ENCODE measurements around the gene ACAT2. TPM values are rescaled to one million over a fixed set of nuclear protein-coding genes. Genes with fewer than 3 reads are reported as not detected.

Gene ACAT2
- total RNA-seq, 1 experiment from 2014 or later, result 46.0 TPM

DNA sequence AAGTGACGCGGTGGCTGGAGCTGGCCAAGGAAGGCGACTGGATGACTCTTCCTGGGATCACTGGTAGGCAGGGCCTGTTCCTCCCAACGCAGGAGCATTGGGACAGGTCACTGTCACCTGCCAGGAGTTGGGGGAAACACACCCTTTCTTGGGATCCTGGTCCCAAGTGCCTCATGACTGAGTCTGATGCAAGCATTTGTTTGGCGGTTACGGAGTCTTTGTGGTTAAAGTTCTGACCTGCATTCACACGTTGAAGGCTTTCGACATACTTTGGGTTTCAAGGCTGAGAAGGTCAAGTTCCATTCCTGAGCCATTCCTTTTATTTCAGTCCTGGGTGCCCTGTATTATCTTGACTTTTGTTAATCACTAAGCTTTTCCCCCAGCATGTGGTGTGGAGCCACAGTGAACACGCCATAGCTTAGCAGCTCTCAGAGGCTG, 44.2 kb downstream of the ACAT2 start:
- CTCF ChIA-PET, result interaction anchor here (0.6 to 1.3 kb wide), 6 partner anchors 10 to 86 kb away, joined by 3 to 5 read pairs (median 3); no protein-coding TSS in a partner anchor
- Mint-ChIP-seq H3K9me3 (ENCODE audit: unreplicated experiment) (no peaks in the 10 kb centered on the region), H3K36me3 (ENCODE audit: insufficient read depth, unreplicated experiment) (no peaks in the 10 kb centered on the region), H3K4me1 (ENCODE audit: insufficient read depth, unreplicated experiment) (peaks cover 16% of the 10 kb centered on the region), H3K27me3 (ENCODE audit: insufficient read depth, unreplicated experiment) (no peaks in the 10 kb centered on the region), H3K27ac (ENCODE audit: low read depth, unreplicated experiment) (peak overlapping the region; percentile 49), H3K4me3 (ENCODE audit: unreplicated experiment) (no peak overlapping the region)
- intact Hi-C loops (cut with micrococcal nuclease), result loop anchor here (2.0 kb wide), 1 partner anchor 15 kb away; the partner anchor contains the start of gene MRPL18
- POLR2A ChIA-PET, result interaction anchor here (1.1 to 5.4 kb wide), 3 partner anchors 15 to 63 kb away, joined by 3 to 82 read pairs (median 3); partner anchors contain the start of genes MRPL18 and TCP1
- no TSS peak for BruUV-seq (replicated peaks)
- TF ChIP-seq CTCF (IDR thresholded peaks at IDR 0.05; ENCODE audit: unreplicated experiment), result no peak
- DNase-seq (ENCODE audit: unreplicated experiment), result peak; percentile 86

GRCh38 chr6:159807150-159807858, 45.5 kb downstream of the ACAT2 start:
- POLR2A ChIA-PET, result interaction anchor here (0.5 to 5.4 kb wide), 9 partner anchors 9 to 205 kb away, joined by 3 to 82 read pairs (median 3); partner anchors contain the start of genes MRPL18 and TCP1
- Mint-ChIP-seq H3K27ac (ENCODE audit: low read depth, unreplicated experiment) (no peak overlapping the region), H3K4me3 (ENCODE audit: unreplicated experiment) (no peak overlapping the region), H3K9me3 (ENCODE audit: unreplicated experiment) (no peaks in the 10 kb centered on the region), H3K4me1 (ENCODE audit: insufficient read depth, unreplicated experiment) (peaks cover 12% of the 10 kb centered on the region), H3K36me3 (ENCODE audit: insufficient read depth, unreplicated experiment) (no peaks in the 10 kb centered on the region), H3K27me3 (ENCODE audit: insufficient read depth, unreplicated experiment) (no peaks in the 10 kb centered on the region)
- intact Hi-C loops (cut with micrococcal nuclease), result loop anchor here (2.0 kb wide), 1 partner anchor 17 kb away; the partner anchor contains the start of gene MRPL18
- BruUV-seq (replicated peaks), result TSS peak; percentile 86
- CTCF ChIA-PET, result interaction anchor here (0.5 to 0.9 kb wide), 7 partner anchors 14 to 1098 kb away, joined by 3 to 6 read pairs (median 4); no protein-coding TSS in a partner anchor
- DNase-seq (ENCODE audit: unreplicated experiment), result peak; percentile 87
- no peak for TF ChIP-seq CTCF (IDR thresholded peaks at IDR 0.05; ENCODE audit: unreplicated experiment)

DNA sequence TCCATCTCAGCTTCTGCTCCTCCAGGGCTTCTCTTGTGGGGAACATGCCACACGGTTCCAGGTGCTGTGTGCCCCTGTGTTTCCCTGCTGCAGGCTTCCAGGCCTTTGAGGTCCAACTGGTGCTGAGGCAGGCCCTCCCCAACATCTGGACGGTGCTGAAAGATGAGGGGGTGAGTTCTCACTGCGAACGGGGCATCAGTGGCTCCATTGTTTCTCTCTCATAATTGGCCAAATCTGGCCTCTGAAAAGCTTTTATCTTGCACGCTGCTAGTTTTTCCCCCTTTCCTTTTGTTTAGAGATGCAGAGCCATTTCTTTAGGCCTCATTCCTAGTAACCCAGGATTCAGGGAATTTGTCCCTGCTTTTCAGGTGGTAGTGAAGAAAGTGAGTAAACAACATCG, 46.8 kb downstream of the ACAT2 start:
- no peak for DNase-seq (ENCODE audit: unreplicated experiment)
- CTCF ChIA-PET, result interaction anchor here (0.5 kb wide), 1 partner anchor 52 kb away, joined by 3 read pairs; no protein-coding TSS in a partner anchor
- no peak overlapping the region for H3K4me3 Mint-ChIP-seq (ENCODE audit: unreplicated experiment)
- no peaks in the 10 kb centered on the region for H3K9me3 Mint-ChIP-seq (ENCODE audit: unreplicated experiment)
- POLR2A ChIA-PET, result interaction anchor here (5.4 kb wide), 1 partner anchor 18 kb away, joined by 82 read pairs; the partner anchor contains the start of genes MRPL18 and TCP1
- BruUV-seq (replicated peaks), result no TSS peak
- H3K36me3 Mint-ChIP-seq (ENCODE audit: insufficient read depth, unreplicated experiment), result no peaks in the 10 kb centered on the region
- H3K27me3 Mint-ChIP-seq (ENCODE audit: insufficient read depth, unreplicated experiment), result no peaks in the 10 kb centered on the region
- peaks cover 9% of the 10 kb centered on the region for H3K4me1 Mint-ChIP-seq (ENCODE audit: insufficient read depth, unreplicated experiment)
- H3K27ac Mint-ChIP-seq (ENCODE audit: low read depth, unreplicated experiment), result no peak overlapping the region
- TF ChIP-seq CTCF (IDR thresholded peaks at IDR 0.05; ENCODE audit: unreplicated experiment), result no peak
- intact Hi-C loops (cut with micrococcal nuclease), result no loop called here

GRCh38 chr6:159809149-159809548, 47.3 kb downstream of the ACAT2 start:
- peaks cover 9% of the 10 kb centered on the region for H3K4me1 Mint-ChIP-seq (ENCODE audit: insufficient read depth, unreplicated experiment)
- H3K27ac Mint-ChIP-seq (ENCODE audit: low read depth, unreplicated experiment), result no peak overlapping the region
- no TSS peak for BruUV-seq (replicated peaks)
- POLR2A ChIA-PET, result interaction anchor here (5.4 kb wide), 1 partner anchor 18 kb away, joined by 82 read pairs; the partner anchor contains the start of genes MRPL18 and TCP1
- H3K9me3 Mint-ChIP-seq (ENCODE audit: unreplicated experiment), result no peaks in the 10 kb centered on the region
- TF ChIP-seq CTCF (IDR thresholded peaks at IDR 0.05; ENCODE audit: unreplicated experiment), result no peak
- no peaks in the 10 kb centered on the region for H3K27me3 Mint-ChIP-seq (ENCODE audit: insufficient read depth, unreplicated experiment)
- H3K4me3 Mint-ChIP-seq (ENCODE audit: unreplicated experiment), result no peak overlapping the region
- intact Hi-C loops (cut with micrococcal nuclease), result no loop called here
- no peak for DNase-seq (ENCODE audit: unreplicated experiment)
- CTCF ChIA-PET, result no interaction called here
- H3K36me3 Mint-ChIP-seq (ENCODE audit: insufficient read depth, unreplicated experiment), result no peaks in the 10 kb centered on the region
